HG03108 (cell line): ENCODE results near the gene GPRC5B.

Source experiments
- ATAC-seq: cut with Tn5 transposase; IDR thresholded peaks from one replicate; pipeline ENCODE4 v1.9.1; 2021; ENCODE audit warnings: moderate library complexity; ENCODE audit not compliant: unreplicated experiment

The GPRC5B gene

GRCh38 chr16:19898924-19899604, 14.4 kb upstream of the GPRC5B start:
- ATAC-seq: no peak

DNA sequence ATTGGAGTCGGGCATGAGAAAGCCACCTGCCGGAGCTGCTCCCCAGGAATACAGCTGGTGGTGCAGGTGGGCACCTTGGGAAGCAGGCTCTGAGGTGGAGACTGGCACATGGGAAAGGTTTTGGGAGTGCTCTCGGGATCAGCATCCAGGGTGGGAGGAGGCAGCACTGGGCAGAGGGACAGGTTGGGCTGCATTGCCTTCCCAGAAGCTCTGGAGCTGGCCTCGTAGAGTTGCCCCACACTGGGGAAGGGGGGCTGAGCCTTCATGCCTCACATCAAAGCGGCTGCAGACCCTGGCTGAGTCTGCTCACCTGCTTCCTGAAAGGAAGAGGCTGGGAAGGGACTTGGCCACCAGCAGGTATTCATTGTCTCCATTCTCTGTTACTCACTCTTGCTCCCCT, 13.5 kb upstream of the GPRC5B start:
- ATAC-seq: no peak

- no peak for ATAC-seq
Measured at GRCh38 chr16:19896951-19897350, 12.3 kb upstream of the GPRC5B start.

GRCh38 chr16:19894586-19894985, 9.9 kb upstream of the GPRC5B start:
- ATAC-seq: no peak

- ATAC-seq: no peak
Measured at GRCh38 chr16:19892902-19893301, 8.3 kb upstream of the GPRC5B start.

DNA sequence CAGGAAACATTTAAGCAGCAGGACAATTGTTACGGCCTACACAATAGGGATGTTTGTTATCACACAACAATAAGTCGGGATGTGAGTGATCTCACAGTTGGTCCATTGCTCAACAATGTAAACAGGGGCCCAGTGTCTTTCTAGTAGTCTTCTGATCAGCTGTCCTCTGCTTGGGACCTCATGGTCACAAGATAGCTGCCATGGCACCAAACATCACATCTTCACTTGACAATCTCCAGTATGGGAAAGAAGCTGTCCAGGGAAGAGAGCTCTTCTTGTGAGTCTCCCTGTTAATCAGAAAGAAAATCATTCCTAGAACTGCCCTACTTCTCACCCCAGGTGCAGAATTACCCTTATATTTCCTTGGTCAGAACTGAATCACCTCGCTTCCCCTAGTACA, 6.3 kb upstream of the GPRC5B start:
- ATAC-seq: no peak

- no peak for ATAC-seq
Measured at GRCh38 chr16:19888834-19889233, 4.2 kb upstream of the GPRC5B start.

DNA sequence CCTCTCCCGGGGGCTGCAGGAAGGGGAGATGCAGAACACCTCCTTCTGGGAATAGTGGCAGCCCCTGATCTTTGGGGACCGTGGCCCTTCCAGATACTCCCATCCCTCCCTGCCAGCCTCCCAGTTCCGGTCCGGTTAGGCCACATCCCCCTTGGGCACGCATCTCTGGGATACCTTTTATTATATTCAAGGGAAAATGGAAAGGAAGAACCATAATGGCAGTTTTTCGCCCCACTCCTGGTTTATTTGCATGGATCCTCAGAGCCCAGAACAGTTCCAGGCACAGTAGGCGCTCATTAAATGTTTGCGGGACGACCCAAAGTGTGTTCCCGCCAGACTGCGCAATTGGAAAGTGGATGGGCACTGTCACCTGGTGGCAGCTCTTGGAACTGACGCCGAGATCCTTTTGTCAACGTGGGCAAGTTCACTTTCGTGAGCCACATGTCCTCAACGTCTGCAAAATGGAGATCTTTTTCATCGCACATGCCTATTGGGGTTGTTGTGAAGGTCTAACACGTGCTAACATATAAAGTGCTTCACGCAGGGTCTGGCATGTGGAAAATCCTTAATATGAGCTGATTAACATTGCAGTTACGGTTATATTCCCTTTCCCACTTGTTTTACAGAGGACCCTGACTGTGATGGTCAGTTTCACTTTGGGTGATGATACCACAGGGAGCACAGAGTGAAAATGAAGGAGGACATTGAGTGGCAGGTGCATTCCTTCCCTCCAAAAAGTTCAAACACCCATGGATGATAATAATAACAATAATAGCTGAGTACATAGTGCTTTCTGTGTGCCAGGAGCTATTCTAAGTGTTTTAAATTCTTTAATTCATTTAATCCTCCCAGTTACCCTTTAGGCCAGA, 1.7 kb upstream of the GPRC5B start:
- no peak for ATAC-seq

- no peak for ATAC-seq
Measured at GRCh38 chr16:19885451-19886072, 914 bp upstream of the GPRC5B start.

- ATAC-seq: no peak
Measured at GRCh38 chr16:19883966-19884485, 622 bp downstream of the GPRC5B start.

- ATAC-seq: no peak
Measured at GRCh38 chr16:19883296-19883965, 1.2 kb downstream of the GPRC5B start.

DNA sequence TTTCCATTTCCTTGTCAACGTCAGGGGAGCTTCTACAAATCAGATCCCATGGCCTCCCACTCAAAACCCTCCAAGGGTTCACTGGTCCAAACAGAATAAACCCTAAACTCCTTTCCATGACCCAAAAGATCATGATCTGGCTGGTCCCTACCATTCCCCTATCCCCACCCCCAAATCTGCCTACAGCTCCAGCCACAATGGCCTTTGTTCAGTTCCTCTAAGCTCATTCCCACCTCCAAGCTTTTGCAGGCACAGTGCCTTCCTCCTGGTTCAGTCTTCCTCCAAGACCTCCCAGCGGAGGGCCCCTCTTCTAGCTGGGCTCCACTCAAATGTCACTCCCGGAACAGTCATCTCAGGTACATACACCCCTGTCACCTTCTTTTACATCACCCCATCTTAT, 2.0 kb downstream of the GPRC5B start:
- ATAC-seq: no peak

DNA sequence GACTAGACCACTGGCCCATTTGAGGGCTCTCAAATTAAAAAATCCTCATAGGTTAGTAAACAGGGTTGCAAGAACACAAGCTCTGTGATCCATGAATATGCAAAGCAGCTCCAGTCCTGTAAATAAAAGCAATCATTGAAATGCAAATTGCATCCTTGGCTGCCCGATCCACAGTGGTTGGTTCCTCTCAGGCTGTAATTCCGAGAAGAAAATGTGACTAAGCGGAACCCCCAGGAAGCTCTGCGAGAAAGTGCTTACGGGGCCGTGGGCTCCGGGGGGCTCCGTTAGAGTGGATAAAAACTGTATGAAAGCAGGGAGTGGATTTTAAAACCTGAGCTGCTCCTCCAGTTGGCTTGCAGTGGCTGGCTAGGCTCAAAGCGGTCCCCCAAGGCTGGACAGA, 2.5 kb downstream of the GPRC5B start:
- ATAC-seq: no peak

DNA sequence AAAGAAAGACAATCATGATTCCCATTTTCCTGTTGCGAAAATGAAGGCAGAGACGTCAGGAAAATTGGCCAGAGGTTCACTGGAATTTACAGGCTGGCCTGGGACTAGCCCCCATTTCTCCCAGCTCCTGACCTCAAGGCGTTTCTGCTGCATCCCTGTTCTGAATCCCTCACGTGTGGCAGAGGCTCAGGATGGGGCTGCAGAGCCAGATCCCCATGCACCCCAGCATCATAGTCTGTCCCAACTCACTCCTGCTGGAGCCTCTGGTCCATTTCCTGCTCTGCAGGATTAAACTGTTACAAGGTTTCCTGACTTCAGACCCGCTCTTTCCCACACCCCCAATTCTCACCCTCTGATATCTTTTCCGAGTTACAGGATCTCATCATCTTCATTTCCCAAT, 2.9 kb downstream of the GPRC5B start:
- ATAC-seq: no peak

GRCh38 chr16:19881028-19881427, 3.6 kb downstream of the GPRC5B start:
- ATAC-seq: no peak

GRCh38 chr16:19879241-19879792, 5.3 kb downstream of the GPRC5B start:
- no peak for ATAC-seq

- no peak for ATAC-seq
Measured at GRCh38 chr16:19878757-19879156, 5.9 kb downstream of the GPRC5B start.

DNA sequence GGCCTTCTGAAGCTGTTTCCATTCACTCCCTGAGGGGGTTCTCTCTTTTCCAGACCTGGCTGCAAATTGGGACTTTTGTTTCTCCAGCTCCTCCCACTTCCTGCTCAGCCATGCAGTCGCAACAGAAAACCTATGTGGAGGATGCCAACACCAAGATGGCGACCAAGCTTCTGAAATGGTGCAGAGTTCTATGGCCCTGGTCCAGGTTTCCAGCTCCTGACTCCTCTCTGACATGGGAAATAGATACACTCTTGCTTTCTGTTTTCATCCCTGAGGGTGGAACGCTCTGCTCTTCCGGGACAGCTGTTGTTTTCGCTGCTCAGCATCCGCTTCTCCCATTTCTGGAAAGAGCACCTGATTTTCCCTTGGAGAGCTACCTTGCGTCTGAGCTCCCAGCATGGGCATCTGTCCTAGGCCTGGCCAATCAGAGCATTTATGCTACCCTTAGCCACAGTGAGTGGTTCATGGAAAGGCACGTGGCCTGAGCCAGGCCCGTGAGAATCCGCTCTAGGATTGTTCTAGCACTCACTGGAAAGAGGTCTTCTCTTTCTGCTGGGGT, 8.1 kb downstream of the GPRC5B start:
- ATAC-seq: no peak

GRCh38 chr16:19875900-19876299, 8.7 kb downstream of the GPRC5B start:
- no peak for ATAC-seq

DNA sequence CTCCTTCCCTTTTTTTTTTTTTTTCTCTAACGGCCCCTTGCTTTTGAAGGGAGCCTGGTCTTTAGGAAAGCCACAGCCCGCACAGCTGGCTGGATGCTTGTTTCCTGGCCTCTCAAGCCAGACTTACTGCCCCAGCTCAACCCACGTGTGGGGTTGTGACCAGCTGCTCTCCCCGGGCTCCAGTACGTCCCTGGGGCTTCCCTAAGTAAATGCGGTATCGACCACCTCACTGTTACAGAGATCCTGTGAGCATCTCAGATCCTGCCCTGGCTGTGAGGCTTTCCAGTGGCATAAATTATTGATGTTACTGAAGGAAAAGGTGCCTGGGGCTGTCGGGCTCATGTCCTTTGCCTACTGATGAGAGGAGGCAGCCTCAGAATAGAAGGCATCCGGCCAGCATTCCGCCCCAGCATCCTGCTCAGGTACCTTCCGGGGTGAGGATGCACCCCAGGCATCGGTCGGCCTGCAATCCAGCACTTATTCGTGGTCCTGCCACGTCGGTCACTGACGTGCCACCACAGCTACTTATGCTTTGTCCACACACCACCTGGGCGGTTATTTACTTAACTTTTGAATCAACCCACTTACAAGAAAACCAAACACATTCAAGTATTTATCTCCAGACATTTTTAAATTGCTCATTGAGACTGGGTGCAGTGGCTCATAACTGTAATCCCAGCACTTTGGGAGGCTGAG, 9.6 kb downstream of the GPRC5B start:
- no peak for ATAC-seq
